Ovary (tissue), 9 donors: ENCODE measurements around the gene SRP68. TPM values are rescaled to one million over a fixed set of nuclear protein-coding genes. Genes with fewer than 3 reads are reported as not detected.
"Not testable (repeated sequence)": the region's sequence is repeated elsewhere in the genome, so short reads cannot be mapped to it uniquely, and the experiment has no call there.

Experiments used
- DNase-seq, 5 donors: peaks; one replicate each; pipeline ENCODE4 v3.0.0-alpha.2; 2019 to 2020
- H3K27ac ChIP-seq, 2 donors: fragments of 200-600 bp; one replicate each; pipeline versions ENCODE4 v1.5.1 to v1.8.0; 2019 to 2022
- H3K27me3 ChIP-seq: fragments of 200-600 bp; one replicate; pipeline ENCODE4 v1.8.0; 2022
- H3K36me3 ChIP-seq: fragments of 200-600 bp; sonication (generic); one replicate; pipeline ENCODE4 v1.5.1; 2019
- H3K4me1 ChIP-seq: one replicate; pipeline ENCODE4 v1.8.1; 2013; ENCODE audit warnings: mild to moderate bottlenecking, moderate library complexity; ENCODE audit not compliant: insufficient read depth
- H3K4me3 ChIP-seq: fragments of 200-600 bp; sonication (generic); one replicate; pipeline ENCODE4 v1.5.1; 2017
- H3K9me3 ChIP-seq, 2 donors: fragments of 200-600 bp in 1 of 2; sonication (generic) in 1 of 2; one replicate each; pipeline versions ENCODE4 v1.5.1 to v1.8.1; 2013 to 2019; ENCODE audit warnings: mild to moderate bottlenecking in 1 of 2, moderate library complexity in 1 of 2
- CTCF ChIP-seq, 3 donors: fragments of 450-650 bp in 2 of 3; fragments of 200-600 bp in 1 of 3; IDR thresholded peaks; one replicate each; pipeline versions ENCODE4 v1.5.1 to v1.8.0; 2016 to 2022; ENCODE audit warnings: antibody characterized with exemption in 3 of 3, mild to moderate bottlenecking in 1 of 3
- EP300 ChIP-seq: sonication (generic); formaldehyde crosslinking; IDR thresholded peaks from one replicate; pipeline ENCODE4 v1.6.1; 2017; ENCODE audit warnings: antibody characterized with exemption
- POLR2A ChIP-seq: fragments of 450-650 bp; IDR thresholded peaks from one replicate; pipeline ENCODE4 v1.6.1; 2017; ENCODE audit warnings: antibody characterized with exemption, mild to moderate bottlenecking, moderate library complexity
- WGBS, 3 donors: extraction: QIAGEN DNeasy Blood & Tissue Kit in 1 of 3; methylation state at CpG; one replicate each; pipeline versions ENCODE4 v1.1.5 to v1.1.7; 2013 to 2017; 5-methylcytosine and 5-hydroxymethylcytosine counted together
- intact Hi-C, 4 donors: fragments of 100-400 bp; cut with DNase I; formaldehyde crosslinking; loops; one replicate each; pipeline versions ENCODE4 v1.11.0 to v1.15.1; 2022 to 2023
- polyA plus RNA-seq, 2 donors: library from polyadenylated mRNA; stranded (reverse); fragments of 200-250 nt in 1 of 2; fragments of 350-450 nt in 1 of 2; fragmentation: Illumina TruSeq in 1 of 2; extraction: RNeasy Lipid Tissue Mini Kit (QIAGEN cat#74804) in 1 of 2; gene quantifications; one replicate each; pipeline ENCODE4 v1.2.3, GENCODE V29; 2013 to 2014
- total RNA-seq, 7 donors: library from RNA; depleted of rRNA in 2 of 7; stranded (reverse); fragments of >200 nt in 2 of 7; fragmentation: NEBNext Ultra II Directional in 3 of 7; extraction: Animal tissue kit (Norgen Biotek cat#: 25700) in 3 of 7; gene quantifications; one replicate each; pipeline versions ENCODE4 v1.1.0 to v1.2.4, GENCODE V29; 2016 to 2023
- donor health status: DM: no; HTN: no; CAD: no; lungs with moderate emphysema.
- donor health status: DM: no; HTN: no; CAD: no.
- donor health status: Bipolar disorder and iron deficiency.
- donor health status: DM: yes; HTN: yes; CAD: no.
- donor health status: DM: no; HTN: no; CAD: no.
- donor health status: DM: yes; HTN: yes; CAD: no.

SRP68 gene
- total and polyA plus RNA-seq, 9 donors, result 33.0 to 101 (median 70.9) TPM

GRCh38 chr17:76065775-76066174 lies 6.5 kb downstream of the SRP68 start:
- 81 to 89% (median 81%) methylated on average over 4 of the region's 4 CpGs for WGBS, 3 donors
- no peak for DNase-seq

GRCh38 chr17:76063875-76064546 lies 8.3 kb downstream of the SRP68 start:
- no peak for DNase-seq
- 82 to 83% (median 83%) methylated on average over 15 of the region's 15 CpGs for WGBS, 3 donors
- intact Hi-C loops, result no loop called here
- H3K27ac ChIP-seq, result no peak overlapping the region
- no peaks in the 10 kb centered on the region for H3K36me3 ChIP-seq
- H3K9me3 ChIP-seq, result no peaks in the 10 kb centered on the region
- H3K4me1 ChIP-seq, result no peaks in the 10 kb centered on the region
- no peak overlapping the region for H3K4me3 ChIP-seq
- no peaks in the 10 kb centered on the region for H3K27me3 ChIP-seq
- TF ChIP-seq CTCF (IDR thresholded peaks at IDR 0.05) (no peak), EP300 (no peak), POLR2A (no peak)

More at GRCh38 chr17:76065775-76066174, 6.5 kb downstream of the SRP68 start:
- Histone ChIP-seq H3K9me3 (no peaks in the 10 kb centered on the region), H3K36me3 (no peaks in the 10 kb centered on the region), H3K27ac (no peak overlapping the region), H3K4me1 (peaks cover 5% of the 10 kb centered on the region), H3K4me3 (no peak overlapping the region), H3K27me3 (no peaks in the 10 kb centered on the region)
- intact Hi-C loops, result no loop called here
- no peak for TF ChIP-seq EP300

DNA sequence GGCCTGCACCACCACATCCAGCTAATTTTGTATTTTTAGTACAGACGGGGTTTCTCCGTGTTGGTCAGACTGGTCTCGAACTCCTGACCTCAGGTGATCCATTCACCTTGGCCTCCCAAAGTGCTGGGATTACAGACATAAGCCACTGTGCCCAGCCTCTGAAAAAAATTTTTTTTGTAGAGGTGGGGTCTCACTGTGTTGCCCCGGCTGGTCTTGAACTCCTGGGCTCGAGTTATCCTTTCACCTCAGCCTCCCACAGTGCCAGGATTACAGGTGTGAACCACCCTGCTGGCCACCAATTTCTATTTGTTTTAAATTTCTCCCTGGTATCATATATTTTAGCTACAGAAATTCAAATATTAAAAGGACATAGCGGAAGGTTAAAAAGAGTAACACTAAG lies 14.1 kb downstream of the SRP68 start:
- H3K36me3 ChIP-seq, intact Hi-C loops: not testable (repeated sequence)
- WGBS, 3 donors, result 89 to 91% (median 90%) methylated on average over 6 of the region's 6 CpGs

GRCh38 chr17:76056882-76057281 lies 15.4 kb downstream of the SRP68 start:
- H3K4me3 ChIP-seq, result no peak overlapping the region
- TF ChIP-seq EP300, result no peak
- TF ChIP-seq CTCF (IDR thresholded peaks at IDR 0.05), result no peak
- no peak for TF ChIP-seq POLR2A
- 85 to 87% (median 86%) methylated on average over 3 of the region's 3 CpGs for WGBS, 3 donors
- intact Hi-C loops, result no loop called here
- DNase-seq, result no peak
- H3K27me3 ChIP-seq, result no peaks in the 10 kb centered on the region
- no peak overlapping the region for H3K27ac ChIP-seq
- no peaks in the 10 kb centered on the region for H3K4me1 ChIP-seq
- H3K9me3 ChIP-seq, result no peaks in the 10 kb centered on the region
- no peaks in the 10 kb centered on the region for H3K36me3 ChIP-seq

More for the DNA sequence above, 14.1 kb downstream of the SRP68 start:
- not testable (repeated sequence) for H3K4me1 ChIP-seq, H3K4me3 ChIP-seq, DNase-seq, H3K9me3 ChIP-seq, H3K27ac ChIP-seq, H3K27me3 ChIP-seq

DNA sequence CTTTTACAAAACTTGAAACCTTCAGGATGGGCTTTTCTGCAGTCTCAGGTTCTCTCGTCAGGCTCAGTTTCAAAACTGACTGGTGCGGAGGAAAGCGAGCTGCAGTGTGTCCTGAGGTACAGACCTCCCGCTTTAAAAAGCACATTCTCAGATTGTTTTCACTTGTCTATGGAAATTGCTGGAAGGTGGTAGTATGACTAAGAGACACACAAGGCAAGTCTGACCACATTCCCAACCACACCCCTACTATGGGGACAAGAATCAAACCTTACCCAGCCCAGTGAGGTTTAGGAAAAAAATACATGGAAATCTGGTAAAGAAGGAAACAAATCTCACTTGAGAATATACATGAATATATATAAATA lies 18.2 kb downstream of the SRP68 start:
- no peaks in the 10 kb centered on the region for H3K36me3 ChIP-seq
- no peak for DNase-seq
- no peaks in the 10 kb centered on the region for H3K27me3 ChIP-seq
- no peaks in the 10 kb centered on the region for H3K4me1 ChIP-seq
- intact Hi-C loops, result no loop called here
- no peak overlapping the region for H3K4me3 ChIP-seq
- no peak overlapping the region for H3K27ac ChIP-seq
- H3K9me3 ChIP-seq, result no peaks in the 10 kb centered on the region
- WGBS, 3 donors, result 86 to 90% (median 90%) methylated on average over 4 of the region's 4 CpGs
- TF ChIP-seq POLR2A (no peak), EP300 (no peak), CTCF (IDR thresholded peaks at IDR 0.05) (no peak)
